NCI-H1436 treated with DMSO at 0.1 percent for 48 hours (cell line): ENCODE measurements around the gene NFATC1.
"Not testable (repeated sequence)": the region's sequence is repeated elsewhere in the genome, so short reads cannot be mapped to it uniquely, and the experiment has no call there.

Experiments
- DNase-seq: peaks from one replicate; lab custom pipeline; 2025; lab: John Stamatoyannopoulos, UW

NFATC1 gene

GRCh38 chr18:79375441-79376154 lies 20.1 kb upstream of the NFATC1 start:
- no peak for DNase-seq

- not testable (repeated sequence) for DNase-seq
Observed at GRCh38 chr18:79376661-79377060, 19.1 kb upstream of the NFATC1 start.

- no peak for DNase-seq
Observed at GRCh38 chr18:79377187-79377891, 18.4 kb upstream of the NFATC1 start.

GRCh38 chr18:79378536-79379250 lies 17.0 kb upstream of the NFATC1 start:
- no peak for DNase-seq

GRCh38 chr18:79379251-79379905 lies 16.4 kb upstream of the NFATC1 start:
- DNase-seq, result no peak

- DNase-seq, result no peak
Observed at GRCh38 chr18:79379931-79380815, 15.6 kb upstream of the NFATC1 start.

- DNase-seq, result no peak
Observed at GRCh38 chr18:79380816-79381806, 14.6 kb upstream of the NFATC1 start.

- no peak for DNase-seq
Observed at GRCh38 chr18:79381811-79382311, 13.9 kb upstream of the NFATC1 start.

GRCh38 chr18:79382681-79383387 lies 12.9 kb upstream of the NFATC1 start:
- no peak for DNase-seq

- DNase-seq, result no peak
Observed at GRCh38 chr18:79383388-79384056, 12.2 kb upstream of the NFATC1 start.

GRCh38 chr18:79384151-79384807 lies 11.5 kb upstream of the NFATC1 start:
- DNase-seq, result no peak

- DNase-seq, result no peak
Observed at GRCh38 chr18:79384834-79385233, 10.9 kb upstream of the NFATC1 start.

- DNase-seq, result no peak
Observed at GRCh38 chr18:79385326-79385707, 10.4 kb upstream of the NFATC1 start.

- DNase-seq, result no peak
Observed at GRCh38 chr18:79385708-79386341, 9.9 kb upstream of the NFATC1 start.

- DNase-seq, result no peak
Observed at GRCh38 chr18:79386547-79386946, 9.2 kb upstream of the NFATC1 start.

- DNase-seq, result no peak
Observed at GRCh38 chr18:79387214-79387613, 8.5 kb upstream of the NFATC1 start.

GRCh38 chr18:79387615-79388014 lies 8.1 kb upstream of the NFATC1 start:
- DNase-seq, result no peak

GRCh38 chr18:79388043-79388442 lies 7.7 kb upstream of the NFATC1 start:
- no peak for DNase-seq
